Mesenchymal stem cell (in vitro differentiated cells and primary cell): Measurements from ENCODE around the gene ATP10A.

Source experiments
- DNase-seq: peaks from one replicate; pipeline ENCODE4 v3.0.0-alpha.2; 2013
- H2AFZ ChIP-seq: one replicate; pipeline ENCODE4 v1.6.1; 2013; ENCODE audit warnings: low read depth, mild to moderate bottlenecking, control low read depth, inconsistent platforms, low read length, moderate library complexity
- H2AK5ac ChIP-seq: 2 replicates; pipeline ENCODE4 v1.6.1; 2013; ENCODE audit warnings: low read length, moderate library complexity, mild to moderate bottlenecking, inconsistent platforms; ENCODE audit not compliant: severe bottlenecking
- H2BK120ac ChIP-seq: one replicate; pipeline ENCODE4 v1.6.1; 2013; ENCODE audit warnings: low read depth, mild to moderate bottlenecking, inconsistent platforms, low read length, moderate library complexity
- H2BK12ac ChIP-seq, 2 experiments: one replicate each; pipeline ENCODE4 v1.6.1; 2013; ENCODE audit warnings: inconsistent platforms in 2 of 2, low read length in 2 of 2, mild to moderate bottlenecking in 2 of 2, moderate library complexity in 2 of 2, control low read depth in 1 of 2
- H2BK15ac ChIP-seq: one replicate; pipeline ENCODE4 v1.6.1; 2013; ENCODE audit warnings: mild to moderate bottlenecking, low read depth, inconsistent platforms; ENCODE audit not compliant: poor library complexity, severe bottlenecking
- H2BK5ac ChIP-seq: 2 replicates; pipeline ENCODE4 v1.6.1; 2013; ENCODE audit warnings: low read depth, mild to moderate bottlenecking, low read length, control low read depth, inconsistent platforms; ENCODE audit not compliant: poor library complexity, severe bottlenecking
- H3K14ac ChIP-seq, 2 experiments: one replicate each; pipeline ENCODE4 v1.6.1; 2013; ENCODE audit warnings: inconsistent platforms in 2 of 2, low read length in 2 of 2, control low read depth in 1 of 2, mild to moderate bottlenecking in 1 of 2, moderate library complexity in 1 of 2
- H3K18ac ChIP-seq, 2 experiments: one replicate each; pipeline ENCODE4 v1.6.1; 2013; ENCODE audit warnings: inconsistent platforms in 2 of 2, low read length in 2 of 2, control low read depth in 1 of 2, low read depth in 1 of 2, mild to moderate bottlenecking in 1 of 2
- H3K23ac ChIP-seq, 2 experiments: one replicate each; pipeline ENCODE4 v1.6.1; 2013; ENCODE audit warnings: inconsistent platforms in 2 of 2, low read length in 2 of 2, mild to moderate bottlenecking in 2 of 2, moderate library complexity in 2 of 2, control low read depth in 1 of 2
- H3K27ac ChIP-seq: 2 replicates; pipeline ENCODE4 v1.5.1; 2013; ENCODE audit warnings: mild to moderate bottlenecking, moderate library complexity, low read length, control low read depth, inconsistent platforms; ENCODE audit not compliant: poor library complexity, severe bottlenecking
- H3K27me3 ChIP-seq, 2 experiments: 2 replicates each; pipeline versions ENCODE4 v1.6.1 to v1.7.0; 2013; ENCODE audit warnings: low read length in 2 of 2, mild to moderate bottlenecking in 2 of 2, moderate library complexity in 2 of 2, control low read depth in 1 of 2, inconsistent platforms in 1 of 2; ENCODE audit not compliant: control insufficient read depth in 1 of 2, insufficient read depth in 1 of 2
- H3K36me3 ChIP-seq, 2 experiments: 2 replicates each; pipeline versions ENCODE4 v1.6.1 to v1.7.0; 2013; ENCODE audit warnings: low read length in 2 of 2, control low read depth in 1 of 2, inconsistent platforms in 1 of 2, low read depth in 1 of 2, mild to moderate bottlenecking in 1 of 2; ENCODE audit not compliant: insufficient read depth in 2 of 2, control insufficient read depth in 1 of 2
- H3K4ac ChIP-seq, 2 experiments: one replicate each; pipeline ENCODE4 v1.6.1; 2013; ENCODE audit warnings: inconsistent platforms in 2 of 2, low read length in 2 of 2, mild to moderate bottlenecking in 2 of 2, moderate library complexity in 2 of 2, control low read depth in 1 of 2, low read depth in 1 of 2
- H3K4me1 ChIP-seq: 2 replicates; pipeline ENCODE4 v1.6.1; 2013; ENCODE audit warnings: low read depth, low read length, control low read depth; ENCODE audit not compliant: control insufficient read depth, insufficient read depth
- H3K4me2 ChIP-seq: 2 replicates; pipeline ENCODE4 v1.6.1; 2013; ENCODE audit warnings: low read length, mild to moderate bottlenecking, inconsistent platforms; ENCODE audit not compliant: poor library complexity, severe bottlenecking
- H3K4me3 ChIP-seq, 2 experiments: 2 replicates each; pipeline versions ENCODE4 v1.5.1 to v1.7.0; 2013; ENCODE audit warnings: low read length in 2 of 2, mild to moderate bottlenecking in 2 of 2, control low read depth in 1 of 2, low read depth in 1 of 2; ENCODE audit not compliant: insufficient read depth in 1 of 2
- H3K79me1 ChIP-seq: replicated peaks from 2 replicates; pipeline ENCODE4 v1.6.1; 2013; ENCODE audit warnings: mild to moderate bottlenecking, control low read depth, low read length, inconsistent platforms; ENCODE audit not compliant: poor library complexity, severe bottlenecking
- H3K9ac ChIP-seq: 2 replicates; pipeline ENCODE4 v1.7.0; 2013; ENCODE audit warnings: mild to moderate bottlenecking, low read length, moderate library complexity
- H3K9me3 ChIP-seq: 2 replicates; pipeline ENCODE4 v1.7.0; 2013; ENCODE audit warnings: mild to moderate bottlenecking, low read length; ENCODE audit not compliant: control insufficient read depth
- H4K8ac ChIP-seq: one replicate; pipeline ENCODE4 v1.6.1; 2013; ENCODE audit warnings: inconsistent platforms, mild to moderate bottlenecking, low read length, moderate library complexity
- H4K91ac ChIP-seq: one replicate; pipeline ENCODE4 v1.6.1; 2013; ENCODE audit warnings: mild to moderate bottlenecking, low read length, inconsistent platforms
- WGBS: methylation state at CpG from one replicate; pipeline ENCODE4 v1.1.7; 2013; ENCODE audit warnings: mixed read lengths; 5-methylcytosine and 5-hydroxymethylcytosine counted together

Gene ATP10A

DNA sequence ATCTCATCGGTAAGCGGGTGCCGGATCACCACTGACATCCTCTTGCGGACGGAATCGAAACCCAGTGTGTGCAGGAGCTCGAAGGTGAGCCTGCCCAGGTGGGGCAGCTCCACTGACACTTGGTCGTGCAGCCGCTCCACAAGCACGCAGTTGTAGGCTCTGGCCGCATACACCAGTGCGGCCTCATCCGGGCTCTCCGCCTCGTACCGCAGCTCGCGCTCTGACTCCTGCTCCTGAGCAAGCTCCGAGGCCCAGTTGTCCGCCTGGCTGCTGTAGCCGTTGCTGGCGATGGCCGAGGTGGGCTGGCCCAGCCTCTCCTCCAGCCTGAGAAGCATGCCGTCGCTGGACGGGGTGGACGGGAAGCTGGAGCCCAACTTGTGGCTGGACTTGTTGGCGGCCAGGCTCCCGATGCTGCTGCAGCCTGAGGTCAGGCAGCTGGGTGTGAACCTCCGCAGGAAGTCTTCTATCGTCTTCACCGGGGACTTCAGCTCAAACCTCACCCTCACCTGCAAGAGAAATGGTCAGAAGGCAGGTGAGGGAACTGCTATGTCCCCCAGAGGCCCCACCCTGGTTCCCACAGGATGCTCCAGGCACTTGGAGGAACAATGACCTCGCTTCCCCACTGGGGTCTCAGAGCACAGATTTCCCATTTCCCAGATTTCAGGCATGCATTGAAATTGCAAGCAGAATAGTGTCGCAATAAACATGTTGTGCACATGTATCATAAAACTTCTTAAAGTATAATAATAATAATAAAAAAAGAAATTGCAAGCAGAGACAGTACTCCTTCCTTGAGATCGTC lies 149.2 kb downstream of the ATP10A start:
- Histone ChIP-seq H3K9me3 (no peaks in the 10 kb centered on the region), H3K14ac (no peak overlapping the region), H3K27me3 (no peaks in the 10 kb centered on the region), H4K91ac (no peak overlapping the region), H3K4ac (no peak overlapping the region), H2AK5ac (no peak overlapping the region), H2BK15ac (no peak overlapping the region), H2BK12ac (no peak overlapping the region), H4K8ac (no peak overlapping the region), H3K4me2 (no peak overlapping the region), H2AFZ (no peak overlapping the region), H2BK5ac (no peak overlapping the region), H3K79me1 (peaks cover 2% of the 10 kb centered on the region), H3K27ac (no peak overlapping the region), H3K23ac (no peak overlapping the region), H3K18ac (no peak overlapping the region), H3K9ac (no peak overlapping the region), H3K36me3 (peaks cover 0 to 71% of the 10 kb centered on the region in 2 experiments), H3K4me3 (no peak overlapping the region), H3K4me1 (no peaks in the 10 kb centered on the region), H2BK120ac (no peak overlapping the region)
- 90% methylated on average over 34 of the region's 35 CpGs for WGBS
- DNase-seq = no peak

DNA sequence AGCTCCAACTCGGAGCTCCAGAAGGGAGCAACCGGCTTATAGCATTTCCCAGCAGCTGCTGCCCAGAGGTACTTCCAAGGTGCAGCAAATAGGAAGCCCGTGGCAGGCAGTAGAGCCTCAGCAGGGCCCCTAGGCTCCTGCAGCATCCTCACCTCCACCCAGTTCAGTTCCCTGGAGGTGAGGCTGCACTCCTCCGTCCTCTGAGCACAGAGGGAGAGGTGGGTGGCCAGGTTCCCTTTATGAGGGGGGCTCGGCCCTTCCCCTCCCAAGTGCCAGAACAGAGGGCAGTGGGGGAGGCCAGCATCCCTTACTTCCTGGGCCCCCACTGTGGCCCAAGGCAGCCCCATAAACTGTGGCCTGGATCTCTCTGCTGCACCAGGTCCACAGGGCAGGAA lies 150.2 kb downstream of the ATP10A start:
- Histone ChIP-seq H3K4ac (no peak overlapping the region), H3K14ac (no peak overlapping the region), H3K23ac (no peak overlapping the region), H3K27me3 (no peaks in the 10 kb centered on the region), H3K36me3 (peaks cover 0 to 63% of the 10 kb centered on the region in 2 experiments), H2BK15ac (no peak overlapping the region), H3K18ac (no peak overlapping the region), H3K79me1 (peaks cover 2% of the 10 kb centered on the region), H3K4me3 (no peak overlapping the region), H2AFZ (no peak overlapping the region), H3K4me2 (no peak overlapping the region), H3K27ac (no peak overlapping the region), H4K91ac (no peak overlapping the region), H4K8ac (no peak overlapping the region), H2BK5ac (no peak overlapping the region), H2AK5ac (no peak overlapping the region), H3K9ac (no peak overlapping the region), H3K4me1 (no peaks in the 10 kb centered on the region), H2BK12ac (no peak overlapping the region), H3K9me3 (no peaks in the 10 kb centered on the region), H2BK120ac (no peak overlapping the region)
- no peak for DNase-seq
- WGBS = 68% methylated on average over 5 of the region's 5 CpGs

DNA sequence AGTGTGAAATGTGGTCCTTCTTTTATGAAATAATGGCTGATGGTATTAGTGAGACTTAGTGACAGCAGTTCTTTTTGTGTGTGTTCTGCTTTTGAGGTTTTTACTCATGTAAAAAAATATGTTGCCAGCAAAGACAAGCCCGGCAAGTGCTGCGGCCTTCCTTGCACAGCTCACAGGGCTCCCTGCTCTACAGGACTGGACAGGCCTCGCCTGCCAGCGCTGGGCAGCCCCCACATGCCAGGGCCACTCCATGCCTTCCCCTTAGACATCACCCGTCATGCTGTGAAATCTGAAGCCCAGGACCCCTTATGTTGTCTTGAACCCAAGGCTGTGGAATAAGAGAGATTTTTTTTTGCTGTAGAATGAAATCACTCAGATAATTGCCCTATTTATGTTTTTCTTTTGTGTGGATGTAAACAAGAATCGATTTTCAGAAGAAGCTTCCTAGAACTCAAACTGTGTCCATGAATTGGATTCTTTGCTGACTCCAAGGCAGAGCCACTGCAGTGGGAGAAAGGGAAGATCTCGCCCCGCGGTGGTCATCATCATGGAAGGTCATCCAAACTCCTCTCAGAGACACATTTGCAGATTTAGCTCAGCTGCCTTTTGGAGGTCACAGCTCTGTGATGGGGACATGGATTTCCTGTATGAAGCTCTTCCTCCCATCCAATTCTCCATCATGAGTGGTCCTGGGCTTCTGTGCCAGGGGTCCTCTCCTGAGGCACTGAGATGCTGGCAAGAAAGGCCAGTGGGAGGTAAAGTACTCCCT lies 150.8 kb downstream of the ATP10A start:
- Histone ChIP-seq H3K23ac (no peak overlapping the region), H2AFZ (no peak overlapping the region), H3K18ac (no peak overlapping the region), H2BK120ac (no peak overlapping the region), H3K27me3 (no peaks in the 10 kb centered on the region), H3K4me2 (no peak overlapping the region), H3K9me3 (no peaks in the 10 kb centered on the region), H2AK5ac (no peak overlapping the region), H3K4me3 (no peak overlapping the region), H2BK12ac (no peak overlapping the region), H2BK5ac (no peak overlapping the region), H3K4ac (no peak overlapping the region), H3K14ac (no peak overlapping the region), H4K8ac (no peak overlapping the region), H3K27ac (no peak overlapping the region), H4K91ac (no peak overlapping the region), H3K79me1 (peaks cover 2% of the 10 kb centered on the region), H3K4me1 (no peaks in the 10 kb centered on the region), H3K9ac (no peak overlapping the region), H3K36me3 (peaks cover 0 to 66% of the 10 kb centered on the region in 2 experiments), H2BK15ac (no peak overlapping the region)
- WGBS = 83% methylated on average over 8 of the region's 9 CpGs
- no peak for DNase-seq

DNA sequence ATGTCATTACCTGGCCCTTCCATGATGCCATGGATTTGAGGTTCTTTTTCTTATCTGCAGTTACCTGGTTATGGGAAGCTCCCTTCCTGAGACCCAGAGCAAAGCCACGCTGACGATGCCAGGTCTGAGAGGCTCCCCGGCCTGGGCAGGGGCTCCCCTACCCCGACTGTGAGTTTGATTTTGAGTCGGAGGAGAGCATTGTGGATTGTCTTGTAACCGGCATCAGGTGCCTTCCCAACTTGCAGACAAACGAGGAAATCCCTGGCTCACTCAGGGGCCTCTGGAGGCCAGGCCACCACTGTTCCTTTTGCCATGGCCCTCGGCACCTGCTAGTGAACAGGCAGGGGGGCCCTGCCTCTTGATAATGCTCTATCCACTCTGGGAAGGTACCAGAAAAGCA lies 151.4 kb downstream of the ATP10A start:
- no peak overlapping the region for H2BK12ac ChIP-seq
- H3K27ac ChIP-seq = no peak overlapping the region
- no peaks in the 10 kb centered on the region for H3K27me3 ChIP-seq
- H2AFZ ChIP-seq = no peak overlapping the region
- H3K4me3 ChIP-seq = no peak overlapping the region
- no peak overlapping the region for H3K23ac ChIP-seq
- no peak overlapping the region for H4K91ac ChIP-seq
- no peak overlapping the region for H3K4ac ChIP-seq
- H2BK15ac ChIP-seq = no peak overlapping the region
- DNase-seq = no peak
- no peak overlapping the region for H2BK120ac ChIP-seq
- no peak overlapping the region for H3K14ac ChIP-seq
- no peak overlapping the region for H4K8ac ChIP-seq
- no peak overlapping the region for H3K4me2 ChIP-seq
- peaks cover 2% of the 10 kb centered on the region for H3K79me1 ChIP-seq
- H3K36me3 ChIP-seq = peaks cover 0 to 66% of the 10 kb centered on the region in 2 experiments
- 75% methylated on average over 8 of the region's 8 CpGs for WGBS
- H2AK5ac ChIP-seq = no peak overlapping the region
- H3K9me3 ChIP-seq = no peaks in the 10 kb centered on the region
- no peak overlapping the region for H3K18ac ChIP-seq
- no peak overlapping the region for H3K9ac ChIP-seq
- no peak overlapping the region for H2BK5ac ChIP-seq
- H3K4me1 ChIP-seq = no peaks in the 10 kb centered on the region
